Measurements from ENCODE around the gene TBCD. TPM values are rescaled to one million over a fixed set of nuclear protein-coding genes. Genes with fewer than 3 reads are reported as not detected.

TBCD gene
- total and polyA plus RNA-seq, 9 of the 15 experiments (the other 6 are each of a cell fraction or from before 2014, with no cell fraction given), result 8.9 to 98.5 (median 28.0) TPM

- Histone ChIP-seq H3K36me3 (ENCODE audit: control insufficient read depth, insufficient read depth, low read length) (no peaks in the 10 kb centered on the region), H3K9me1 (ENCODE audit: control insufficient read depth, insufficient read depth, low read length) (no peaks in the 10 kb centered on the region), H4K20me1 (replicated peaks; ENCODE audit: control insufficient read depth, insufficient read depth, low read length) (no peaks in the 10 kb centered on the region), H3K9me3 (replicated peaks; ENCODE audit: control insufficient read depth, insufficient read depth, low read depth, low read length) (no peaks in the 10 kb centered on the region), H3K9ac (ENCODE audit: insufficient read depth in 1 of 2, low read depth in 2 of 2, low read length in 2 of 2) (no peak overlapping the region), H2AFZ (ENCODE audit: low read depth, low read length) (no peak overlapping the region), H3K27ac (ENCODE audit: extremely low read depth, low read depth, low read length) (no peak overlapping the region), H3K4me3 (no peak overlapping the region), H3K79me2 (ENCODE audit: control insufficient read depth, insufficient read depth, low read length) (no peaks in the 10 kb centered on the region), H3K27me3 (ENCODE audit: control insufficient read depth in 2 of 2, insufficient read depth in 2 of 2, low read length in 2 of 2) (no peaks in the 10 kb centered on the region), H3K4me1 (replicated peaks in 1 of 2; ENCODE audit: control insufficient read depth in 2 of 2, insufficient read depth in 2 of 2, low read length in 2 of 2) (peaks cover 0 to 11% of the 10 kb centered on the region in 2 experiments; a peak in 2 of 5 replicates), H3K4me2 (ENCODE audit: insufficient read depth, low read length) (no peak overlapping the region)
- DNase-seq (ENCODE audit: extremely low read depth in 1 of 4, low spot score in 3 of 4), result no peak
- no peak for ATAC-seq
- 53% methylated on average over 12 of the region's 17 CpGs for WGBS (ENCODE audit: insufficient coverage, low coverage, missing lambda C conversion rate)
- no TSS peak for BruUV-seq (replicated peaks)
- TF ChIP-seq CTBP1 (IDR thresholded peaks at IDR 0.05; ENCODE audit: borderline replicate concordance) (no peak), GTF2B (IDR thresholded peaks at IDR 0.05; ENCODE audit: extremely low read depth, insufficient read length) (no peak), BRCA1 (IDR thresholded peaks at IDR 0.05) (no peak), BRCA1 (CRISPR knock-in tag; IDR thresholded peaks at IDR 0.05) (no peak), SMARCC2 (IDR thresholded peaks at IDR 0.05; ENCODE audit: low read depth) (no peak), HNRNPH1 (optimal IDR thresholded peaks at IDR 0.05; ENCODE audit: low read depth, low read length) (no peak), HDAC8 (tag; IDR thresholded peaks at IDR 0.05) (no peak), CHD4 (IDR thresholded peaks at IDR 0.05; ENCODE audit: insufficient read depth, insufficient replicate concordance, low read depth, low read length, poor library complexity, severe bottlenecking) (no peak)
- ChIA-PET CTCF (ENCODE audit: low intra/inter-chr PET ratio) (no interaction called here), POLR2A (no interaction called here)
- no peak for FAIRE-seq
- intact Hi-C loops (cut with micrococcal nuclease), result no loop called here
- in situ Hi-C loops (cut with MboI), result no loop called here
These were observed 221.0 kb downstream of the TBCD start for GRCh38 chr17:82972836-82973372.
